NCI-H226 (cell line): ENCODE results near the gene APOL1.
"Not testable (repeated sequence)": the region's sequence is repeated elsewhere in the genome, so short reads cannot be mapped to it uniquely, and the experiment has no call there.

Experiments used
- DNase-seq: peaks from one replicate; pipeline ENCODE4 v3.0.0-alpha.2; 2015

APOL1 gene

DNA sequence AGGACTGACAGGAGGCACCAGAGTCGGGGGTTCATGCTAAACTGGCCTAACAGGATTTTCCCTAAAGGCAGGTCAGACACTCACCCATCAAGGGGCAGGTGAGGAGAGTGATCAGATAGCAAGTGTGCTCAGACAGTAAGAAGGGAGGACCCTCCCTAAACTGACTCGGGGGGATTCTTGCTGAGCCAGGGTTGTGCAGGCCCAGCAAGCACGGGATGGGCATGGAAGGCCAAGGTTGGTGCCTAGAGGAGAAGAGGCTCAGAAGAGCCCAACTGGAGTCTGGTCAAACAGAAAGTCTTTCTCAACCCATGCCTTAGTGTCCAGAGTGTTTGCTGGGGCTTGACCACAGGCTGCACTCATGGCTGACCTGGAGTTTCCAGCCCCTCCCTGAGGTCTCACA, 6.2 kb upstream of the APOL1 start:
- DNase-seq = no peak

DNA sequence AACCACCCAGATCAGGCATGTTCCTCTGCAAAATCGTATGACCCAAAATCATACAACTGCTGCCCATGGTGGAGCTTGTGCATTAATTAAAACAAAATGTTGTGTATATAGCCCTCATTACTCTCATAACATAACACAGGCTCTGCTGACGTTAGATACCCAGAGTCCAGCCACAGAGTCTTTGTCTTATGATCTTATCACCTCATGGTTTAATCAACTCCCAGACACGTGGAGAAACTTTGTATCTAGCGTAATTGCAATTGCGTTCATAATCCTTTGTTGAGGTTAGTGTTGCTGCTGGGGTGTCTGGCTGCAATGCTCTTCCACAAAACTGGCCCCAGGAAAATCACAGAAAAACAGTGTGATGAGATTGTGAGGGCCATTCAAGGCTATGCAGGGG, 5.0 kb upstream of the APOL1 start:
- no peak for DNase-seq

DNA sequence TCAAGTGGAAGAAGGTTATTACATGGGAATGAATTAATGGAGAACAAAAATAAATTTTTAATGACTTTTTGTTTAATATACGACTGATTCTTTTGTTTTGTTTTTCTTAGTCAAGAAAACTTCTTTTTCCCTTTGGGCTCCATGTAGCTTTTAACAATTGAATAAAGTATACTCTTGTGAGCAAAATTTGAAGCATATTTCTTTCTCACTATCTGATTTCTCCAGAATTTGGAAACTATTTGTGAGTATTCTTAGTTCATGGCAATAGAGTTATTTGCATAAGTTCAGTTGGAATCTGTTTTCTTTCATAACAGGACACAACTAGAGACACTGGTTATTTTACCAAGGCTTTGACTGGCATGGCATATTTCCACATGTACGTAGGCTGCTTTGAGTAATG, 3.8 kb upstream of the APOL1 start:
- no peak for DNase-seq

DNA sequence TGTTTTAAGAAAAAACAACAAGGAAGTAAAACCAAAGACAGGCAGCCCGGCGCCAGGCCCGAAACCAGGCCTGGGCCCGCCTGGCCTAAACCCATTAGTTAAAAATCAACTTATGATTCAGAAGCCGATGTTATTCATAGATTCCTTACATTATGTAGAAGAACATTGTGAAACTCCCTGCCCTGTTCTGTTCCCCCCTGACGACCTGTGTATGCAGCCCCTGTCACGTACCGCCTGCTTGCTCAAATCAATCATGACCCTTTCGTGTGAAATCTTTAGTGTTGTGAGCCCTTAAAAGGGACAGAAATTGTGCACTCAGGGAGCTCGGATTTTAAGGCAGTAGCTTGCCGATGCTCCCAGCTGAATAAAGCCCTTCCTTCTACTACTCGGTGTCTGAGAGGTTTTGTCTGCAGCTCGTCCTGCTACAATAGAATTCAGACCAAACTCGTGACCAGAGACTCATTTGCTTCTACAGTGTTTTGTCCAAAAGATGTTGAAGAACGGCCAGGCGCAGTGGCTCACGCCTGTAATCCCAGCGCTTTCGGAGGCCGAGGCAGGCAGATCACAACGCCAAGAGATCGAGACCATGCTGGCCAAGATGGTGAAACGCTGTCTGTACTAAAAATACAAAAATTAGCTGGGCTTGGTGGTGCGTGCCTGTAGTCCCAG, 2.5 kb upstream of the APOL1 start:
- DNase-seq = not testable (repeated sequence)

DNA sequence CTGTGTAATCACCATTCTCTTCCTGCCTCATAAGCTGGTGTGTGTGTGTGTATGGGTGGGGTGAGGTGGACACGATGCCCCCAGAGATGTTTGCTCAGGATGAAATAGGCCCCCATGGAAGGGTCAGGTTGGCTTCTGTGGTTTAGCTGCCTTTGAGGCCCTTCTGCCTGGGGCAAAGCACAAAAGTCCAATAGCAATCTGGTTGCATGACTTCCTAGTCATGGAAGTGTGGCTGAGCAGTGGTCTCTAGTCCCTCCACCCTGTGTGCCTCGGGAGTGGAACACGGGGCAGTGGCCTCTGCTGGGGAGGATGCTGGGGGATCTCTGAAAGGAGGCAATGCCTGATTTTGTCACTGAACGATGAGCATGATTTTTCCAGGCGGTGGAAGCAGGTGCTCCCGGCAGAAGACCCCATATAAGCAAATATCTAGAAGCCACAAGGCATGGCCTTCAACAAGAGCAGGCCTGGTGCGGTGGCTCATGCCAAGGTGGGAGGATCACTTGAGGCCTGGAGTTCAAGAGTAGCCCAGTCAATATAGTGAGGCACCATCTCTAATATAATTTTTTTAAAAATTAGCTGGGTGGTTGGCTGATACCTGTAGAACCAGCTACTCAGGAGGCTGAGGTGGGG, 839 bp upstream of the APOL1 start:
- DNase-seq = not testable (repeated sequence)

DNA sequence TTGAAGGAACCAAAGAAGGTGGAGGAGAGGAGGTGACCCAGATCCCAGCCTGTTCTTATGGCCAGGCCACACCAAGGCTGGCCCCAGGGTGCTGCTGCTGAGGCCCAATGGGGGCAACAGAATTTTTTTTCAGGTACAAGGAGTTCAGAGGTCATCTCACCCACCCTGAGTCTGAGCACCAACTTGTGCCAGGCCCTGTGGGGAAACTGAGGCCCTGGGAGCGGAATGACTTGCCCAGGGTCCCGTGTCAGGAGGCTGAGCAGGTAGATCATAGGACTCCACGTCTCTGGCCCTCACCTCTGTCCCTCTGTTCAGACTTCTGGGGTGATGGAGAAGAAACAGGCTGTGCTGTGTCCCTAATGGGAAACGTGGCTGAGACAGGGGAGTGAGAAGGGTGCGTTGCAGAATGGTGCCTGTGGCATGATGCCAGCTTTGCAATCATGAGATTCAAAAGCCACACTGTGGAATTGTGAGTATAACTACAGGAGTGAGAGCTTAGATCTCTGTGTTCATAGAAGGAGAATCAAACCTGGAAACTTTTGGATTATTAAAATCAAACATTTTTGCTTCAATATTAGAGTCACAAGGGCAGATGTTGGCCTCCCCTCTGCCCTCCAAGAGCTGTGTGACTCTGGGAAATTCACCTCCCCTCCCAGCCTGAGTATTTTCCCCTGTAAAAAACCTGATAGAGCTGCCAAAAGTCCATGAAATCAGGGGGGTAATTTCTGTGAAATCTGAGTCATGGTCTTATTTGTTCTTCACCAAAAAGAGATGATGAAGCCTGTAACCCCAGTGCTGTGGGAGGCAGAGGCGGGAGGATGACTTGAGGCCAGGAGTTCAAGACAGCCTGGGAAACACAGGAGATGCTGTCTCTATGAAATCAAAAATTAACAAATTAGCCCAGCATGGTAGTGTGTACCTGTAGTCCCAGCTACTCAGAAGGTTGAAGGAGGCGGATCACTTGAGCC, 874 bp downstream of the APOL1 start:
- no peak for DNase-seq

DNA sequence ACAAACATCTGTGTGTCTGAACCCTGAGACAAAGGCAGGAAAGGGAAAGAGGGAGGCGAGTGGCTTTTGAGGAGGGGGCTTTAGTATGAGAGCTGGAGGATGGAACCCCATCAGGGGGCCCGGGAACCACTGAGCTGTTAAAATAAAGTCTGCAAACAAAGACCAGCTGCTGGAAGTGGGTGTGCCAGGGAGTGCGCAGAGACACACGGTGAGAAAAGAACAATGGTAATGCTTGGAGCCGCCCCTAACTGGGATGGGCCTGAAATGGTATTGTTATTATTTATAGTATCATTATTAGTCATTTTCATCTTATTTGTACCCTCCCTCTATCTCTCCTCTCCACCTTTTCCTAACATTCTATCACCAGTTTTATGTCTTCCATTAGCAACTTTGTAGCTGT, 2.6 kb downstream of the APOL1 start:
- DNase-seq = not testable (repeated sequence)

DNA sequence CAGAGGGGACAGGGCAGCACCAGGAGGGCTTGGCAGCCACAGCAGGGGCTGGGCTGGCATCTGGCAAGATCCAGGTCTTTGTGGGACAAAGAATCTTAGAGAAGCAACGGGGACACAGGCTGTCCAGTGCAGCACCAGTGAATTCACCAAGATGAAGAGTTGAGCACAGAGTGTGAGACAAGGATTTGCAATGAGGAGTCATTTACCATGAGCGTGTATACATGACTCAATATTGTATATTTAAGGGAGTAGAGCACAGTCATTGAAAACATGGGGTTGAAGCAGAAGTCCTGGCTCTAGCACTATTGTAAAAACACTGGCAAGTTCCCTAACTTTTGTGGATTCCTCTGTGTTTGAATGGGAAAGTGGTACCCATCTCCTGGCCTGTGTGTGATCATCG, 3.5 kb downstream of the APOL1 start:
- no peak for DNase-seq

DNA sequence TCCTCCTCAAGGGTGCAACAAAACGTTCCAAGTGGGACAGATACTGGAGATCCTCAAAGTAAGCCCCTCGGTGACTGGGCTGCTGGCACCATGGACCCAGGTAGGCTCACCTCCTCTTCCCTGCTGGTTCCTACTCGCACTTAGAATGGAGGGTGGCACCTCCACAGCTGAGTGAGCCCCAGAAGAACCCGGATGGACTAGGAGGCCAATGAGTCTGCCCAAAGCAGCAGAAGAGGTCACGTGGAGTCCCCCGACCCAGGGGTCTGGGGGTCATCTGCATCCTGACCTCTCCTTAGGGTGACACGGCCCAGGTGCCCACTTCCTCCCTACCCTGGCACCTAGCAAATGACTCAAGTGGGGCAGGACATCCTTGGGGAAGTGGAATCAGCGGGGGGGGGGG, 4.4 kb downstream of the APOL1 start:
- no peak for DNase-seq

DNA sequence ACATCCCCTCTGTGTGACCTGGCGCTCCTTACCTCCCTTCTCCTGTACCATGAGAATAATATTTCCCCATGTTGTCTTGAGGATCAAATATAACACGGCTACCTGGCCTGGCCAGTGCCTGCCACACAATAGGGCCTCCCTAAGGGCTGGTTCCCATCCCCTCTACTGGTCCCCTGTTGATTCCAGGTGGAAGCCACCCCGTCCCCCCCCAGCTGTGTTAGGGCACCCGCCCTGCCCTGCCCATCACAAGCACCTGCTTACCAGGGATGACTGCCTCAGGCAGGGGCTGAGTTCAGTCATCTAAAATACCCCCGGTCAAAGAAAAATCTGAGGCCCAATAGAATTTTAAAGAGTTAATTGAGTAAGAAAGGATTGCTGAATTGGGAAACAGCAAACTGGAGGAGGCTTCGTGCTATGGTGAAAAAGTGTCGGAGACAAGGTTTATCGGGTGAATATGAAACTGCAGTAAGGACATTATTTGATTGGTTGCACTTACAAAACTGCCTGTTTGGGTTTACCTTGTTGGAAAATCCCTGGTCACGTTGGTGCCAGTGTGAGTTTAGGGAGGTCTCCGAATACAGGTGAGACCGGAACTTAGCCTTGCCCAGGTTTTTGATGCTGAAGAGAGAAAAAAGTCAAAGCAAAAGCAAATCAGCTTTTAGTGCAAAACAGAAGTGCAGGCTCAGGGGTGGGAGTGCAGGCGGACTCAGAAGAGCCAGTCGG, 5.2 kb downstream of the APOL1 start:
- no peak for DNase-seq

DNA sequence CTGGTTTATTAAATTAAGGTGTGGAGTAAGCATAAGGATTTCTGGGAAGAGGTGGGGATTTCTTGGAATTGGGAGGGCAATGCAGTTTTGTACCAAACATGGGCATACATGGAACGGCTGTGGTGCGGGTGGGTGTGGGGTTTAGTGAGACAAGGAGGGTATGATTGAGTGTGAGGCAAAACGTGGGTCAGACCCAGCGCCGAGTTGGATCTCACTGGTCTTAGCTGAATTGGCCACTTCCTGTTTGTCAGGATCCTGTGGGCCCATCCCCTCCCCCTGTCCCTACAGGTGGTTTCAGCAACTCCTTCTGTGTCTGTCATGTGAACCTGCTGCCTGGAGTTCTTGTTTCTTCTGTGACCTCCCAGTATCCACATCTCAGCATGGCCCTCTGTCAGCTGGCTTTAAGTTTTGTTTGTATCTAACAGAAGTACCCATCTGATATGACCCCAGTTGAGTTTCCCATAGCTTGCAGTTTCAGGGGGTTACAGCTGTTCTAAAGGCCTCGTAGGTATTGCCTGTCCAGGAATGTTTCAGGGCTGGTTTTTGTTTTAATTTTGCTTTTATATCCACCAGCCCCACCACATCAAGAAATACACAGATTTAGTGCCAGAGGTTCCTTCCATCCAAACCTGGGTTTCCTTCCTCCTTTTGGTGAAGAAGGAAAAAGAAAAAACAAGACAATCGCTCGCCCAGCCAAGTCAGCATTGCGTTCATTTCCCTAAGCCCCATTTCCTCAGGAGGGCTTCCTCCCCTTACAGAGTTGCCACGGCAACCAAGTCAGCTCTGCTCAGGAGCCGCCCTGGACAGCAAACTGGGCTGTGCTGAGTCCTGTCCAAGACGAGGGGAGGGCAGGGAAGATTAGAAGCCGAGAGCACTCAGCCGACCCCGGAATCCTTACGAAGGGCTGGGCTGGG, 6.0 kb downstream of the APOL1 start:
- no peak for DNase-seq

DNA sequence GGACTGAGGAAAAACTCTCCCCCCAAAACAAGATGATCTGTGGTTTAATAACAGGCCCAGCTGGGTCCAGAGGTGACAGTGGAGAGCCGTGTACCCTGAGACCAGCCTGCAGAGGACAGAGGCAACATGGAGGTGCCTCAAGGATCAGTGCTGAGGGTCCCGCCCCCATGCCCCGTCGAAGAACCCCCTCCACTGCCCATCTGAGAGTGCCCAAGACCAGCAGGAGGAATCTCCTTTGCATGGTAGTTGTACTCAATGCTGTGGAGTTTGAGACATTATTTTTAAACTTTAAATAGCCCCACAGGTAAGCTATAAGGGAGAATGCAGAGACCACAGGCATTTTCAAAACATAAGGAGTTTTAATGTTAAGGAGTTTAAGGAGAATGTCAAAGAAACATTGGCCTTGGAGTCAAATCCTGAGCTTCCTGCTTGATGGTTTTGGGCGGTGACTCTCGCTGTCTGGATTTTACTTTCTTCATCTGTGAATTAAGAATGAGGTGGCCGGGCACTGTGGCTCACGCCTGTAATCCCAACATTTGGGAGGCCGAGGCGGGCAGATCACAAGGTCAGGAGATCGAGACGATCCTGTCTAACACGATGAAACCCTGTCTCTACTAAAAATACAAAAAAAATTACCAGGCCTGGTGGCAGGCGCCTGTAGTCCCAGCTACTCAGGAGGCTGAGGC, 6.8 kb downstream of the APOL1 start:
- DNase-seq = no peak

DNA sequence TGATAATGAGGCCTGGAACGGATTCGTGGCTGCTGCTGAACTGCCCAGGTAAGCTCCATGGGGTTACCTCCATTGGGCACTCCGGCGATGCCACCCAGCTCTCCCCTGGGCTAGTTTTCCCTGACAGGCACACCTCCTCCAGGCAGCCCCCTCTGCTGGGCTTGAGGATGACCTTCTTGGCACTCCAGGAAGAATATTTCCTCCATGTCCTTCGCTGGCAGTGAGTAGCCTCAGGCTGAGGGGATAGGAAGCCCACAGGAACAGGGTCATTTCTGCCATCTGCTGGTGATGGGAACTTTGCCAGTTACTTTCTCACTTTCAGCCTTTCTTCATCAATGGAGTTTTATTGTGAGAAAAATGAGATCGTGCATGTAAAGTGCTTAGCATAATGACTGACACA, 8.7 kb downstream of the APOL1 start:
- not testable (repeated sequence) for DNase-seq

DNA sequence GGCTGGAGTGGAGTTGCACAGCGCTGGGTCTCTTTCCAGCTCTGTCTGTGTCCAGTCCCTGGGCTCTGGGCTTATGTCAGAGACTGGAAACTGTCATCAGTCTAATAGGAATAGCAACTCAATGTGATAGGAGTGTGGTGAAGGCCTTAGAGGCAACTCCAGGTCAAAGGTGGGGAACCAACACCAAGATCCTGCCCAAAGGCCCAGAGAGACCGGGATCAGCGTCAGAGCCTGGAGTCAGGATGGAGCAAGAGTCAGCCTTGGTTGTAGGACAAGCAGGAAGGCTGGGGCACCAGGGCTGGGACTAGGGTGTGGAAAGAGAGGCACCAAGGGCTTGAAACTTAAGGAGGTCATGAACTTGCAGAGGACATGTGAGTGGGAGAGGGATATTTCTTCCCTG, 9.4 kb downstream of the APOL1 start:
- not testable (repeated sequence) for DNase-seq

DNA sequence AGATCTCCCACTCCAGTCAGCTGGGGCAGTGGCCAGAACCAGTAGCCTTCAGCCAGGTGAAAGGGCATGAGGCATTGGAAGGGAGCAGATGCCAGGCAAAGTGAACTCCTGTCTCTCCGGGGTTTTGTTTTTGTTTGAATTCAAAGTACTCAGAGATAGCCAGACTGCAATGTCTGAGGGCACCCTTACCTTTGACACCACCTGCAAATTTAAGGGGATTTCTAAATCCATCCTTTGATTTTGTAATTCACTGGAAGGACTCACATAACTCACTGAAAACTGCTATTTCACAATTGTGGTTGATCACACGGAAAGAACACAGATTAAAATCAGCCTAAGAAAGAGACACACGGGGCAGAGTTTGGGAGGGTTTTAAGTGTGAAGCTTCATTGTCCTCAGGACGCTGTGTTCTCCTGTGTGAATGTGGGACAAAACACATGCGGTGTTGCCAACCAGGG, 10.3 kb downstream of the APOL1 start:
- DNase-seq = not testable (repeated sequence)

DNA sequence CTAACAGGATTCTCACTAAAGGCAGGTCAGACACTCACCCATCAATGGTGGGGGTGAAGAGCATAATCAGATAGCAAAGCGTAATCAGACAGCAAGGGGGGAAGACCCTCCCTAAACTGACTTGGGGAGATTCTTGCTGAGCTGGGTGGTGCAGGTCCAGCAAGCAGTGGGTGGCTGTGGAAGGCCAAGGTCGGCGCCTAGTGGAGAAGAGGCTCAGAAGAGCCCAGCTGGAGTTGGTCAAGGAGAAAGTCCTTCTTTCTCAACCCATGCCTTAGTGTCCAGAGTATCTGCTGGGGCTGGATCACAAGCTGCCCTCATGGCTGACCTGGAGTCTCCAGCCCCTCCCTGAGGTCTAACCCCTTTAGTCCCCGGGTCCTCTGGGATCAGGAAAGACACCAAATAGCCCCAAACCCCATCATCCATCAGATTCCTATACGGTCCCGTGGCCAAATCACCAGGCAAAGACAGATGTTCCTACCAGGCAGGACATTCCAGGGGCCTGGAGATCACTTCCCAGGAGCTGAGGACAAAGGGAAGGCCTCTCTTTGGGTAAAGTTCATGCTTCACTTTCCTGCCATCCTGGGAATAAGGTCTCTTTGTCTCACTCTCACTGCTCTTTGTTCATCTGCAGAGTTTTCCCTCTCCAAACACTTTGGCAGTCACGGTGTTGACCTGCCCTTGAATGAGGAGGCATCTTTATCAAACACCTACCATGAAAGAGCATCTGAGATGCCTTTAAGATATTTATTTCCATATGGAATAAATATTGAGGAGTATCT, 11.1 kb downstream of the APOL1 start:
- DNase-seq = not testable (repeated sequence)

DNA sequence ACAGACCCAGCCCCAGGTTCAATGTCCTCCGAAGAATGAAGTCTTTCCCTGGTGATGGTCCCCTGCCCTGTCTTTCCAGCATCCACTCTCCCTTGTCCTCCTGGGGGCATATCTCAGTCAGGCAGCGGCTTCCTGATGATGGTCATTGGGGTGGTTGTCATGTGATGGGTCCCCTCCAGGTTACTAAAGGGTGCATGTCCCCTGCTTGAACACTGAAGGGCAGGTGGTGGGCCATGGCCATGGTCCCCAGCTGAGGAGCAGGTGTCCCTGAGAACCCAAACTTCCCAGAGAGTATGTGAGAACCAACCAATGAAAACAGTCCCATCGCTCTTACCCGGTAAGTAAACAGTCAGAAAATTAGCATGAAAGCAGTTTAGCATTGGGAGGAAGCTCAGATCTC, 14.1 kb downstream of the APOL1 start:
- DNase-seq = no peak

DNA sequence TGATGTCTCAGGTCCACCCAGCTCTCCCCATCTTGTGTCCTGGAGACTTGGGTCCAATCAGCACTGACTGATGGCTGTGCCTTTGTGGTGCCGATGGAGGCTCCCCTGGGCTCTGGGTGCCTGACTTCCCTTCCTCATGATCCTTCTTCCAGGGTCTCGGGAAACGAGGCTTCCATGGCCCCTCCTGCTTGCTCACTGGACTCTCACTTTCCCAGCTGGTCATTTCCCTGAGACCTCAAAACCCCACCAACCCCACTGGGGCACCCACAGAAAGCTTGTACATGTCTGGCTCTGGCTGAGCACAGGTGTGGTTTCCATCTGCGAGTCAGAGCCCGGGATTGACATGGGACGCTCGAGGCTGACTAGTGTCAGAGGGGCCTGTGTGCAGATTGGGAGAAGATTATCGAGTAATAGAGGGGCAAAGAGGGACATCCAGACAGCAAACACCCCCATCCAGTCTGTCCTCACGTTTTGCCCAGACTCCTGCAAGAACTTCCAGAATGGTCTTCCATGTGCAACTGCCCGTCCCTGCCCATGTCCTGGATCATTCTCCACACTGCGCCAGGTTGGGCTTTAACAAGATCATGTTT, 15.1 kb downstream of the APOL1 start:
- no peak for DNase-seq

DNA sequence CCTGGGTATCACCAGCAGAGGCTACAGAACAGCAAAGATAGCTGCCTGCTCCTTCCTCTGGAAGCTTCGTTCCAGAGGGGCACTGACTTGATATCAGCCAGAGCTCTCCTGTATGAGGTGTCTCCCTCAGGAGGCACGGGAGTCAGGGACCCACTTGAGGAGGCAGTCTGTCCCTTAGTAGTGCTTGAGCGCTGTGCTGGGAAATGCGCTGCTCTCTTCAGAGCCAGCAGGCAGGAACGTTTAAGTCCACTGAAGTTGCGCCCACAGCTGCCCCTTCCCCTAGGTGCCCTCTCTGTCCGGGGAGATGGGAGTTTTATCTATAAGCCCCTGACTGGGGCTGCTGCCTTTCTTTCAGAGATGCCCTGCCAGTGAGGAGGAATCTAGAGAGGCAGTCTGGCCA, 18.3 kb downstream of the APOL1 start:
- not testable (repeated sequence) for DNase-seq

DNA sequence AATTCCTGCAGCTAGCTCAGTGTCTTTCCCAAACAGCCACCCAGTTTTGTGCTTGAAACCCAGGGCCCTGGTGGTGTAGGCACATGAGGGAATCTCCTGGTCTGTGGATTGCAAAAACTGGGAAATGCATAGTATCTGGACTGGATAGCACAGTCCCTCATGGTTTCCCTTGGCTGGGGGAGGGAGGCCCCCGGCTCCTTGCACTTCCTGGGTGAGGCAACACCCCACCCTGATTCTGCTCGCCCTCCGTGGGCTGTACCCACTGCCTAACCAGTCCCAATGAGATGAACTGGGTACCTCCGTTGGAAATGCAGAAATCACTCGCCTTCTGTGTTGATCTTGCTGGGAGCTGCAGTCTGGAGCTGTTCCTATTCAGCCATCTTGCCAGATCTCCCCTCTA, 19.0 kb downstream of the APOL1 start:
- DNase-seq = not testable (repeated sequence)
